NOMO-1 treated with DMSO at 0.1 percent for 48 hours (cell line): ENCODE measurements around the gene PGC.

Experiments
- DNase-seq: peaks from one replicate; lab custom pipeline; 2025; ENCODE audit not compliant: unreplicated experiment; lab: John Stamatoyannopoulos, UW

The PGC gene

DNA sequence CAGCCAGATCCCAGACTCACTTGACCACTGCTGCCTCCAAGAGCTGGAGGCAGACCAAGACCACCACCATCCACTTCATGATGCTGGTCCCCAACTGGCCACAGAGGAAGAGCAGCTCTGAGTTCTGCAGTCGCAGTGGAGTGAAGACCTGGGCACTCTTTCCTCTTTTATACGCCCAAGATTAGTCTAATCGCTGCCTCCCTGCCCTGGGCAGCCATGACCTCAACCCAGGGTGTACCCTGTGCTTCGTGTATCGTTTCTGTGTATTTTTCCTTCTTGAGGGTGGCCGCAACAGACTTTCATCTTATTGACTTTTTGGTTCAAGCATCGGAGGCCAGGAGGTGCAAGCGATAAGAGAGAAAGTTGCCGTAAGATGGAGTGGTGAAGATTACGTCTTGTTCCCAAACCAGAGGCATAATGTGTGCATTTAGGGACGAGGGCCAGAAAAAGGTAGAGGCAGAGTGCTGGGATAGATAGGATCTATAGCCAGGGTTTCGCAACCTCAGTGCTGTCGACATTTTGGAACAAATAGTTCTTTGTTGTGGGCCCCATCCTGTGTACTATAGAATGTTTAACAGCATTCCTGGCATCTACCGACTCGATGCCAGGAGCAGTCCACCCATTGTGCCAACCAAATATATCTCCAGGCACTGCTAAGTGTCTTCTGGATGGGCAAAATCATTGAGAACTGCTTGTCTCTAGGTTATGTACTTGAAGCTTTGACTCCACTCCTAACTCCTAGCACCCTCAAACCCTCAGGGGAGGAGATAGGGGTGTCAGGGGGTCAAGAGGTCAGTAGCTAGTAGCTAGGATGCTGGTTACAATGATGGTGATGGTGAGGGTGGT, at the start of gene PGC:
Gene PGC, minus strand, starts transcription at position 142 of the 846 bp plus-strand sequence. Its CDS starts 63 bp downstream, at position 79.
- DNase-seq, result no peak

- DNase-seq, result no peak
These were observed 49.3 kb upstream of the PGC start for GRCh38 chr6:41796474-41796873.

DNA sequence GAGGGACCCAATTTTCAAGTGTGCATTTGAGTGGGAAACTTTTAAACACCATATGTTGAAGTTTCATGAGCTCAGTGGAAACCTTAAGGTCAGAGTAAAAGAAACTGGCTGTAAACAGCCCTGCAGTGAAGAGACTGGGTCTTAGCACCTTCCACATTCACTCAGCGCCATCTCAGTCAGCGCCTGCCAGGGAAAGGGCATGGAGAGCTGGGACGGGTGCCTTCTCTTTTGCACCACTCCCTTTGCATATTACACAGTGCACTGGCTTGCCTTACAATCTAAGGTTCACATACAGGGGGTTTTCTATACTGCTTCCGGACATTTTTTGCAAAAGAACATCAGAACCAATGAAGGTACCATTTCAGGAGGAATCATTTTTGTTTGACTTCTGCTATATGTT, 44.8 kb upstream of the PGC start:
- no peak for DNase-seq

GRCh38 chr6:41791305-41791704, 44.1 kb upstream of the PGC start:
- DNase-seq, result no peak

- DNase-seq, result peak; percentile 54
These were observed 42.8 kb upstream of the PGC start for GRCh38 chr6:41790045-41790444.

DNA sequence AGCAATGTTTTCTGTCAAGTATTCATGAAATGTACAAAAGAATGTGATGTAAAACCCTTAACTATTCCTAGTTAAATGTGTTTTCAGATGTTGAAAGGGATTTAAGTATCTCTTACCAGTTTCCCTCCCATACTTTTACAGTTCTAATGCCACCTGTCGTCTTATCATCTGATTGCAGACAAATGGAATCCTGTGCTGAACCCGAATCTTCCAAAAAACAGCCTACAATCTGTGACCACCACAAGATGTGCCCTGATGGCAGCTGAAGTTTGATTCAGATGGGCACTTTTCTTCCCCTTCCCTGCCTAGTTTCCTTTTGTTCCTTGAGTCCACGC, 42.2 kb upstream of the PGC start:
- no peak for DNase-seq

DNA sequence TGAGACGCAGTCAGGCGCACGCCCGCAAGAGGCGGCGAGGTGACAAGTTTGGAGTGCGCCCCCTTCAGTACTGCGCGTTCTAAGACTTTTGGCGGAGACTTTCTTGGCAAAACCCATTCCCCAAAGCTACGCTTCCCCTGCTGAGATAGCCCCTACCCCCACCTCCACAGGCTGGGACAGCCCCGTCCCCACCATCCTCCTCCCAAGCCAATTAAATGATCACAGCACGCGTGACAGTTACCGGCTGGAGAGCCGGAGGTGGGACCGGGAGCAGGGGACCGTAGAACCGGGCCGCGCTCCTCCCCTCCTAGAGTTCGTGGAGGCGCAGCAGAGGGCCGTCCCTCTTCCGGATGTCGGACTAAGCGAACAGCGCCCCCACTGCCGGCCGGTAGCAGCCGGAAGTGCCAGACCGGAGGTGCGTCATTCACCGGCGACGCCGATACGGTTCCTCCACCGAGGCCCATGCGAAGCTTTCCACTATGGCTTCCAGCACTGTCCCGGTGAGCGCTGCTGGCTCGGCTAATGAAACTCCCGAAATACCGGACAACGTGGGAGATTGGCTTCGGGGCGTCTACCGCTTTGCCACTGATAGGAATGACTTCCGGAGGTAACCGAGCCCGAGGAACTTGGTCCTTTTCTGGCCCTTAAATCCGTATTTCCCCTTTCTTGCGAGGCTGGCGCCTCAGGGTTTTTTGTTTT, 40.2 kb upstream of the PGC start, which contains the start of gene TOMM6:
Gene TOMM6, plus strand, starts transcription at position 476 of the 699 bp plus-strand sequence. Its CDS starts 4 bp downstream, at position 480.
- peak; percentile 94 for DNase-seq

DNA sequence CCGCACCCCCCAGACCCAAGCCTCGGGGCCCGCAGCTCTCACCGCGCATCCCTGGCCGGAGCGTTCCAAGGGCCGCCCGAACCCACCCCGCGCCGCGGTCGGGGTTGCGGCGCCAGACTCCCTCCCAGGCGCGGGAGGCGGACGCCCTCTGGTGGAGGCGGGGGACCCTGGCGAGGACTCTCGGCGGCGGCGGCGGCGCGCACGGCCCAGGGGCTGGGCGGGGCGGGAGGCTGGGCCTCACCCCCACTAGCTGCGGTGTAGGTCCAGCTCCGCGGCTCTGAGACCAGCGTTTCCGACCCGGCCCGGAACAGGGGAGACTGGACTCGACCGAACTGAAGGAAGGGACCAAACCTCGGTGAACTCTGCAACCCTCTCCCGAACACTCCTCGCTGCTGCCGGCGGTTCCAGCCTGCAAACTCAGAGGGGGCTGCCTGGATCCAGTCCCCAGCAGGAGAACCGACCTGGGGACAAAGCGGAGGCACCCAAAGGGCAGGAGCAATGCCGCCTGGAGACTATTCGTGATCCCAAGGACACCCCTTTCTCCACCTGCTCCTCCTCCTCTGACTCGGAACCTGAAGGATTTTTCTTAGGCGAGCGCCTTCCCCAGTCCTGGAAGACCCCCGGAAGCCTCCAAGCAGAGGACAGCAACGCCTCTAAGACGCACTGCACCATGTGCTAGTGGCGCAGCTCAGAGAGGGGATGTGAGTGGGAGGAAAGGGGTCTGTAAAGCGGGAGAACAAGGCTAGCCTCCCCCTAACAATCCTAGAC, 39.4 kb upstream of the PGC start:
- peak; percentile 66 for DNase-seq

- no peak for DNase-seq
These were observed 38.7 kb upstream of the PGC start for GRCh38 chr6:41785689-41786450.

GRCh38 chr6:41785254-41785653, 38.1 kb upstream of the PGC start:
- no peak for DNase-seq

DNA sequence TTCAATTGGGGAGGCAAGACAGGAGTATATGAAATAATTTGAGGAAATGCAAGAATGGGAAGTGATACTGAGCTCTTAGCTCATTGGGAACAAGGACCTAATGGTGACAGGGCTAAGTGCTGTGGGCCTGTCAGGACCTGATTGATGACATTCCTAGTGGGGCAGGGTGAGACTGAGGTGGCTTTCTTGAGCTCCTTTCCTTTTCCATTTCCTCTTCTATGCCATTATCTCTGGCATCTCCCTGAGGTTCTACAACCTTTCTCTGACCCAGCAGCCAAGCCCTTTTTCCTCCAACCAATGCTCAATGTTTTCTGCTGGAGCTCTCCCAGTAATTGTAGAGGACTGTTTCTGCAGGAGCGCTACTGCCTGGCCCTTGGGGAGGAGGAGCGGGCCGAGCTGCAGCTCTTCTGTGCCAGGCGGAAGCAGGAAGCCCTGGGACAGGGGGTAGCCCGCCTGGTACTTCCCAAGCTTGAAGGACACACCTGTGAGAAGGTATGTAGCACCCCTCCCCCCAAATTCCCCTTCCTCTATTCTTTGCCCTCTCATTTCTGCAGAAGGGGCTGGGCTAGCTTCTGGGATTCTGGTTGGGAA, 37.5 kb upstream of the PGC start:
- peak; percentile 92 for DNase-seq

DNA sequence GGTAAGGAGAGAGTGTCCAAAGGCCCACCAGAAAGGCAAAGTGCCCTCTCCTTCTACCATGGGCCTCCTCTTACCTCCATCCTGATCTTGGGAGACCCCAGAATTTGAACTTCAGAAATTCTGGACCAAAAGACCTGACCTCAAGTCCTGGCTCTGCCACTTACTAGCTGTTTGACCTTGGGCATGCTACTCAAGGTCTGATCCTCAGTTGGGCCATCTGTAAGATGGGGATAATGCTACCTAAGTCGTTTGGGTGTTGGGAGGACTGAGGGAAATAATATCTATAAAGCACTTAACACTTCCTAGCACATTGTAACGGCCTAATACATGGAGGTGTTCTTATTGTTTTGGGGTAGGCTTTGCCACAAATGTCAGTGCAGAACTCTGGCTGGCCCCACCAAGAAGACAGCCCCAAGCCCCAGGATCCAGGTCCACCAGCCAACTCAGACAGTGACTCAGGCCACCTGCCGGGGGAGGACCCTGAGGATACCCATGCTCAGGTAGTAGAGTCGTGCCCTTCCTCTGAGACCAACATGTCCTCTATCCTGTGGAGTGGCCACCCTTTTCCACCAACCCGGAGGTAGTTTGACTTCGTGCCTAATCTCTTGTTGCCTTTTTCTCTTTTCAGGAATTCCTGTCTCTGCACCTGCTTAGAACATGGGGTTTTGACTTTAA, 36.0 kb upstream of the PGC start:
- no peak for DNase-seq

GRCh38 chr6:41781366-41781730, 34.2 kb upstream of the PGC start:
- no peak for DNase-seq

DNA sequence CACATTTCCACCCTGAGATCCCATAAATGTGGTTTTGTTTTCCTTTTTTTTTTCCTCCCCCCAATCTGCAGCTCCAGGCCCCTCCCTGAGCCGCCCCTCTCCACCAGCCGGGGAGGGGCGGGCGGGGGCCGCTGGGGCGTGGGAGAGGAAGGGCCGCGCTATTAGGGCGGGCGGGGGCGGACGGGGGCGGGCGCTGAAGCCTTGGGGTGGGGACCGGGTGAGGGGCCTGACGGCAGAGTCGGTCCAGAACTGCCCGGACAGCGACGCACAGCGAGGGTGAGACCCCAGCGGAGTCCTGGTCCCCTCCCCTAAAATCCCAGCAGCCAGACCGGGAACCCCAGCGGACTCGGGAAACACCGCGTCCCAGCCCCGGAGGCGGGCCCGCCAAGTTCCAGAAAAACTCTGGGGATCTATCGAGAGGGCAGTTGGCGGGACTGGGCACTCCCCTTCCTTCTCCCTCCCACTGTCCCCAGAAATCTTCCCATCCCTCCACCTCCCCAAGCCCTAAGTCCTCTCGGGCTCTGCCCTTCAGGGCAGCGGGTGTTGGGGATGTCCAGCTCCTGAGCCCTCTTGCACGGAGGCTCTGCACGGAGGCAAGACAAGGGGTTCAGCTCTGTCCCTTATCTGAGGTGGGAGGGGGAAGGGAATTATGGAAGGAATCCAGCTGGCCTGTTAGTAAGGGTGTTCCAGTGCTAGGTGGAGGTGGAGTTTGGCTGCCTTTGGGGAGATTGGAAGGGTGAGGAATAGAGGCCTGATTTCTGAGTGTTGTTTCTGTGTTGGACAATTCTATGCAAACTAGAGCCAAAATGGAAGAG, 33.6 kb upstream of the PGC start, which contains the start of gene PRICKLE4:
Gene PRICKLE4, plus strand, starts transcription at position 232 of the 815 bp plus-strand sequence. CDS start 2,692 bp downstream, outside the sequence.
- no peak for DNase-seq

DNA sequence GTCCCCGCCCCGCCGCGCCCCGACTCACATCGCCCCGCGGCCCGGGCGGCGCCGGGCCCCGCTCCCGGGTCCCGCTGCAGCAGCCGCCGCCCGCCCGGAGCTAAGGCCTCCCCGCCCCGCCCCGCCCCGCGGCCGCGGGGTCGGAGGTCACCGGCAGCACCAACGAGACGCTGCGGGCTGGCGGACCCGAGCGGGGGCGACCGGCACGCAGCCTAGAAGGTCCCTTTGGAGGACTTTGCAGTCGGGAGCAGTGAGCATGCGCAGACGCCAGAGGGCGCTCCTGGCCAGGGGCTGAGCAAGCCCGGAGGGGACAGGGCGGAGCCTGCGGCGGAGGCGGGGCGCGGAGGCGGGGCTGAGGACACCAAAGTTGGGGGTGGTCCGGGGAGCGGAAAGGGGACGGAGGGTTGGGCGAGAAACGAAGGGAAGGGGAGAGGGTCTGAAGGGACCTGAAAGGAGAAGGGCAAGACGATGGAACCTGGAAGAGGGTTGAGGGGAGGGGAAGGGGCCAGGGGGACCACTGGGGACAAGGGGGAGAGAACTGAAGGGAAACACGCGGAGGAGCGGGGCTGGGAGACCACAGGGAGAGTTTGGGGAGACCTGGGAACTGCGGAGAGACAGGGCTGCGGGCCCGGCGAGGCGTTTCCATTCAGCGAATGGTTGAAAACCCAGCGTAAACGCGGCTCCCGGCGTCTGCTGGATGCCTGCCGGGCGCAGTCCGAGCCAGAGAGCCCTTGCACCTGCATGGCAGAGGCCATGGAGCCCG, 32.8 kb upstream of the PGC start, which contains the start of gene FRS3:
Gene FRS3, minus strand, starts transcription at position 113 of the 763 bp plus-strand sequence. CDS start 2,913 bp downstream, outside the sequence.
- peak; percentile 90 for DNase-seq

- no peak for DNase-seq
These were observed 32.1 kb upstream of the PGC start for GRCh38 chr6:41779336-41779735.

GRCh38 chr6:41778895-41779294, 31.7 kb upstream of the PGC start:
- DNase-seq, result no peak
